Ishikawa (cell line): ENCODE data around the gene HHAT.

Source experiments
- CEBPB ChIP-seq: IDR thresholded peaks from 2 replicates; pipeline ENCODE4 v1.6.1; 2012
- CREB1 ChIP-seq: IDR thresholded peaks from 2 replicates; pipeline ENCODE4 v1.6.1; 2012; ENCODE audit warnings: low read depth
- EGR1 ChIP-seq: IDR thresholded peaks from 2 replicates; pipeline ENCODE4 v1.6.1; 2012
- EP300 ChIP-seq: IDR thresholded peaks from 2 replicates; pipeline ENCODE4 v1.6.1; 2012; ENCODE audit warnings: borderline replicate concordance
- FOXM1 ChIP-seq: IDR thresholded peaks from 2 replicates; pipeline ENCODE4 v1.6.1; 2012; ENCODE audit warnings: low read depth, borderline replicate concordance
- NFIC ChIP-seq: IDR thresholded peaks from 2 replicates; pipeline ENCODE4 v1.6.1; 2012
- RAD21 ChIP-seq: IDR thresholded peaks from 2 replicates; pipeline ENCODE4 v1.6.1; 2012; ENCODE audit warnings: low read depth
- REST ChIP-seq: IDR thresholded peaks from 2 replicates; pipeline ENCODE4 v1.6.1; 2012; ENCODE audit warnings: low read depth, mild to moderate bottlenecking
- TAF1 ChIP-seq: IDR thresholded peaks from 2 replicates; pipeline ENCODE4 v1.6.1; 2012; ENCODE audit warnings: low read depth, mild to moderate bottlenecking
- ZBTB7A ChIP-seq: IDR thresholded peaks from 2 replicates; pipeline ENCODE4 v1.6.1; 2012; ENCODE audit warnings: low read depth
- TF ChIP-seq, protein P1 (sequence below): IDR thresholded peaks from 2 replicates; pipeline ENCODE4 v1.6.1; 2012
- TF ChIP-seq, protein P2 (sequence below): IDR thresholded peaks from 2 replicates; pipeline ENCODE4 v1.6.1; 2012

DNA sequence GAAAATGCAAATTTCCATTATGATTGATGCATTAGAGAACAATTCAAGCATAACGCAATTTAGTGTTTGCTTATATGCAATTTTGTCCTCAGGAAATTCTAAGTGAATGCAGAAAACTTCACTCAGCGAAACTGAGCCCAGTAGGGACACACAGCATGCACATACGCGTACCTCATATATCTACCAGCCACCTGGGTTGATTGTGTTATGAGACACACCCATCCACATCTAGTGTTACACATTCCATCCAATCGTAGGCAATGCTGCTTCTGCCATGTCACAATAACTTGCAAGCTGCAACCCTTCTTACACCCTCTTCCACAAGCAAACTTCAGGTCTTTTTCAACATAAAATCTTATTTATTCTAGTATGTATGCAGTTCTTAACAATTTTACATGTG, 312.9 kb downstream of the HHAT start:
- TF ChIP-seq TAF1 (no peak), CREB1 (no peak), EP300 (no peak), NFIC (no peak), CEBPB (no peak), RAD21 (no peak), EGR1 (no peak), REST (no peak), FOXM1 (no peak), ZBTB7A (no peak)
- TF ChIP-seq, protein P1, sequence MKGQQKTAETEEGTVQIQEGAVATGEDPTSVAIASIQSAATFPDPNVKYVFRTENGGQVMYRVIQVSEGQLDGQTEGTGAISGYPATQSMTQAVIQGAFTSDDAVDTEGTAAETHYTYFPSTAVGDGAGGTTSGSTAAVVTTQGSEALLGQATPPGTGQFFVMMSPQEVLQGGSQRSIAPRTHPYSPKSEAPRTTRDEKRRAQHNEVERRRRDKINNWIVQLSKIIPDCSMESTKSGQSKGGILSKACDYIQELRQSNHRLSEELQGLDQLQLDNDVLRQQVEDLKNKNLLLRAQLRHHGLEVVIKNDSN: no peak
- TF ChIP-seq, protein P2, sequence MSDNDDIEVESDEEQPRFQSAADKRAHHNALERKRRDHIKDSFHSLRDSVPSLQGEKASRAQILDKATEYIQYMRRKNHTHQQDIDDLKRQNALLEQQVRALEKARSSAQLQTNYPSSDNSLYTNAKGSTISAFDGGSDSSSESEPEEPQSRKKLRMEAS: no peak
